Measurements from ENCODE around the gene NBEA.

Gene NBEA

GRCh38 chr13:35293579-35294226 is 351.6 kb downstream of the NBEA start:
- DNase-seq, result no peak

GRCh38 chr13:35309706-35310105 is 367.6 kb downstream of the NBEA start:
- no peak for DNase-seq

GRCh38 chr13:35332134-35332533 is 390.1 kb downstream of the NBEA start:
- no peak for DNase-seq

- DNase-seq, result no peak
These were observed 391.1 kb downstream of the NBEA start for GRCh38 chr13:35333157-35333556.

GRCh38 chr13:35342440-35342839 is 400.4 kb downstream of the NBEA start:
- DNase-seq, result no peak

- DNase-seq, result no peak
These were observed 401.3 kb downstream of the NBEA start for GRCh38 chr13:35343417-35343816.

GRCh38 chr13:35345992-35346391 is 403.9 kb downstream of the NBEA start:
- DNase-seq, result no peak

GRCh38 chr13:35346494-35346893 is 404.4 kb downstream of the NBEA start:
- DNase-seq, result no peak

- DNase-seq, result no peak
These were observed 405.7 kb downstream of the NBEA start for GRCh38 chr13:35347679-35348205.

- no peak for DNase-seq
These were observed 407.0 kb downstream of the NBEA start for GRCh38 chr13:35349052-35349451.

GRCh38 chr13:35349673-35350278 is 407.7 kb downstream of the NBEA start:
- no peak for DNase-seq

- no peak for DNase-seq
These were observed 412.2 kb downstream of the NBEA start for GRCh38 chr13:35354285-35354684.

- DNase-seq, result no peak
These were observed 412.8 kb downstream of the NBEA start for GRCh38 chr13:35354882-35355281.

- DNase-seq, result no peak
These were observed 414.5 kb downstream of the NBEA start for GRCh38 chr13:35356572-35356971.

GRCh38 chr13:35365883-35366282 is 423.8 kb downstream of the NBEA start:
- DNase-seq, result no peak

- DNase-seq, result no peak
These were observed 425.5 kb downstream of the NBEA start for GRCh38 chr13:35367586-35367985.

- DNase-seq, result no peak
These were observed 436.9 kb downstream of the NBEA start for GRCh38 chr13:35378939-35379338.

GRCh38 chr13:35379663-35380062 is 437.6 kb downstream of the NBEA start:
- no peak for DNase-seq

- no peak for DNase-seq
These were observed 445.7 kb downstream of the NBEA start for GRCh38 chr13:35387682-35388250.

- DNase-seq, result no peak
These were observed 446.6 kb downstream of the NBEA start for GRCh38 chr13:35388441-35389355.

- no peak for DNase-seq
These were observed 447.5 kb downstream of the NBEA start for GRCh38 chr13:35389535-35389934.

- DNase-seq, result no peak
These were observed 450.7 kb downstream of the NBEA start for GRCh38 chr13:35392768-35393167.

- DNase-seq, result no peak
These were observed 451.8 kb downstream of the NBEA start for GRCh38 chr13:35393886-35394285.
